GM12864 (cell line): Measurements from ENCODE around the gene TAB2.

Experiments
- DNase-seq: peaks from one replicate; pipeline ENCODE4 v3.0.0-alpha.2; 2011; ENCODE audit warnings: low read depth
- H3K4me3 ChIP-seq: 2 replicates; pipeline ENCODE4 v1.5.1; 2011; ENCODE audit warnings: mild to moderate bottlenecking, low read depth, low read length, control low read depth
- TF ChIP-seq, protein P1 (sequence below): IDR thresholded peaks from 2 replicates; pipeline ENCODE4 v1.5.1; 2011; ENCODE audit warnings: low read depth, mild to moderate bottlenecking, moderate library complexity, low read length, control low read depth, inconsistent platforms; ENCODE audit errors: missing control alignments

TAB2 gene

DNA sequence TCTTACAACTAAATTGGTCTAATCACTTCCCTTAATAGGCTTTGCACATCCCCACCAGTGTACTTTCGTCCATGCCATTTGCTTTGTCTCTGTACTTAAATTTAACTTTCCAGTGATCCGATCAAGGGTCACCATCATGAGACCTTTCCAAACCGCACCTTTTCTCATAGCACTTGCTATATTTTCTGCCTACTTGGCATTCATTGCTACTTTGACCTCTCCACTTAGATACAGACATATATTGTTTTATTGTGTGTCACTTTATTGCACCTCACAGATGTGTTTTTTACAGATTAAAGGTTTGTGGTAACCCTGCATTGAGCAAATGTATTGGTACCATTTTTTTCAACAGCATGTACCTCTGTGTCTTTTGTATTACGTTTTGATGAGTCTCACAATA, 97.3 kb downstream of the TAB2 start:
- TF ChIP-seq, protein P1, sequence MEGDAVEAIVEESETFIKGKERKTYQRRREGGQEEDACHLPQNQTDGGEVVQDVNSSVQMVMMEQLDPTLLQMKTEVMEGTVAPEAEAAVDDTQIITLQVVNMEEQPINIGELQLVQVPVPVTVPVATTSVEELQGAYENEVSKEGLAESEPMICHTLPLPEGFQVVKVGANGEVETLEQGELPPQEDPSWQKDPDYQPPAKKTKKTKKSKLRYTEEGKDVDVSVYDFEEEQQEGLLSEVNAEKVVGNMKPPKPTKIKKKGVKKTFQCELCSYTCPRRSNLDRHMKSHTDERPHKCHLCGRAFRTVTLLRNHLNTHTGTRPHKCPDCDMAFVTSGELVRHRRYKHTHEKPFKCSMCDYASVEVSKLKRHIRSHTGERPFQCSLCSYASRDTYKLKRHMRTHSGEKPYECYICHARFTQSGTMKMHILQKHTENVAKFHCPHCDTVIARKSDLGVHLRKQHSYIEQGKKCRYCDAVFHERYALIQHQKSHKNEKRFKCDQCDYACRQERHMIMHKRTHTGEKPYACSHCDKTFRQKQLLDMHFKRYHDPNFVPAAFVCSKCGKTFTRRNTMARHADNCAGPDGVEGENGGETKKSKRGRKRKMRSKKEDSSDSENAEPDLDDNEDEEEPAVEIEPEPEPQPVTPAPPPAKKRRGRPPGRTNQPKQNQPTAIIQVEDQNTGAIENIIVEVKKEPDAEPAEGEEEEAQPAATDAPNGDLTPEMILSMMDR: no peak
- no peak for DNase-seq
- H3K4me3 ChIP-seq: no peak overlapping the region

DNA sequence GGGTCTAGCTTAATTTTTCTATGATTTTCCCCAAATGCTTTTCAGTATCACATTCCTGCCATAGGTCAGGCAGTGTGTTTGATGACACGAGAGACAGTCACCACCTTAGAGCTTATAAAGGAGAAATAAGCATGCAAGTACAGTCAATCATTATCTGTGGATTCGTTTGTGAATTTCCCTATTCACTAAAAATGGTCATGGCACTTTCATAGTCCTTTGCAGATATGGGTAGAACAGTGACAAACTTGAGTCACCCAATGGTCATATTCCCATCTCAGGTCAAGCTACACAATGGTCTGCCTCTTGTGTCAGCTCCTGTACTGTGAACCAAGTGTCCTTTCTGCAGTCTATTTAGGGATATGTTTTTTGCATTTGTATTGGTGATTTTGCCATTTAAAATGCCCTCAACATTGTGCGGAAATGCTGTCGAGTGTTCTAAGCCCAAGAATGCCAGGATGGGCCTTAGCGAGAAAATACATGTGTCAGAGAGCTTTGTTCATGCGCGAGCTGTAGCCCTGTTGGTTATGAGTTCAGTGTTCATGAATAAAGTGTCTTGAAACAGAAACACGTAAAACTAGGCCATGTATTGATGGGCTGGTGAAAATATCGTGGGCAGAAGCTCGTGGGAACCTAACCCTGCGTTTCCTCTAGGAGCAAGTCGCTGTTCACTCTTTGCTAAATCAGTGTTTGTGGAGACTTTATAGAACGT, 102.3 kb downstream of the TAB2 start:
- TF ChIP-seq, protein P1: no peak
- no peak overlapping the region for H3K4me3 ChIP-seq
- DNase-seq: no peak

GRCh38 chr6:149421132-149421531, 103.6 kb downstream of the TAB2 start:
- DNase-seq: no peak
- no peak overlapping the region for H3K4me3 ChIP-seq
- TF ChIP-seq, protein P1: no peak

- TF ChIP-seq, protein P1: no peak
- DNase-seq: no peak
- no peak overlapping the region for H3K4me3 ChIP-seq
Observed at GRCh38 chr6:149422581-149422980, 105.1 kb downstream of the TAB2 start.

DNA sequence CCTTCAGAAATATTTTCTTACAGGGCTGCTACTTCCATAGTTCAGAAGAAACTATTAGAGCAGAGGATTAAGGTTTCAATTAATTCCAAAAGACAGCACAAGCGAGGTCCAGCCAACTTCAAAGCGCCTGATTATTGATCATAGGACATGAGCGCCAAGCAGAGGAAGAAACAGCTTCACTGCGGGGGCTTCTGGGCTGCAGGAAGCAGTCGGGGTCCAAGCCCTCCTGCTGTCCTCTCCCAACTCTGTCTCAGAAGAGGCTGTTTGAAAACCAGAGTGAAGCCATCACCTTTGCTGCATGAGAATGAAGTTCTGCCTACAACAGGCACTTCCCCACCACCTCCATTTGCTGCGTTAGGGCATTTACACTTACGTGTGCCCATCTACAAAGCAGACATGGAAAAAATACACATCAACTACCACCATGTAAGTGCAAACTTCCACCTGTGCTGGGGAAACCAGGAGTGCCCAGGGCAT, 106.5 kb downstream of the TAB2 start:
- no peak overlapping the region for H3K4me3 ChIP-seq
- TF ChIP-seq, protein P1: no peak
- DNase-seq: no peak

DNA sequence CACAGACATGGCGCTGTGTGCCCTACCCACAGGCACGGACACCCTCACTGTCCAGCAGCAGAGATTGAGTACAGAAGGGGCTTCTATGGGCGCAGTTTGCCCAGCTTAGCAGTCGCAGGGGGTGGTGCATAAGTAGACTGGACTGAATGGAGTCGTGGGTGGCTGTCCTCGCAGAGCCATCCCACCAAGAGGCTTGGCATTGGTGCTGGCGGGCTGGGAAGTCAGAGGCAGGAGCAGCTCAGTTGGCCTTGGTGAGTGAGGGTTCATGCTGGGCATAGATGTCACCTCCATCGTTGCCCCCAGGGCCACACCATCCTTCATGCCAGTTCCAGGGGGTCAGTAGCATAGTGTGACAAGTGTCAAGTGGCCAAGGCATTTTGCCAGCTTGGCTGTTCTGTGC, 107.7 kb downstream of the TAB2 start:
- H3K4me3 ChIP-seq: no peak overlapping the region
- TF ChIP-seq, protein P1: no peak
- DNase-seq: no peak

- DNase-seq: no peak
- TF ChIP-seq, protein P1: no peak
- no peak overlapping the region for H3K4me3 ChIP-seq
Observed at GRCh38 chr6:149425754-149426153, 108.2 kb downstream of the TAB2 start.
